HG03103 (cell line): ENCODE data around the gene AXIN1.

ENCODE experiments used
- ATAC-seq: cut with Tn5 transposase; IDR thresholded peaks from one replicate; pipeline ENCODE4 v1.9.1; 2021; ENCODE audit warnings: low read depth; ENCODE audit not compliant: unreplicated experiment

Gene AXIN1

DNA sequence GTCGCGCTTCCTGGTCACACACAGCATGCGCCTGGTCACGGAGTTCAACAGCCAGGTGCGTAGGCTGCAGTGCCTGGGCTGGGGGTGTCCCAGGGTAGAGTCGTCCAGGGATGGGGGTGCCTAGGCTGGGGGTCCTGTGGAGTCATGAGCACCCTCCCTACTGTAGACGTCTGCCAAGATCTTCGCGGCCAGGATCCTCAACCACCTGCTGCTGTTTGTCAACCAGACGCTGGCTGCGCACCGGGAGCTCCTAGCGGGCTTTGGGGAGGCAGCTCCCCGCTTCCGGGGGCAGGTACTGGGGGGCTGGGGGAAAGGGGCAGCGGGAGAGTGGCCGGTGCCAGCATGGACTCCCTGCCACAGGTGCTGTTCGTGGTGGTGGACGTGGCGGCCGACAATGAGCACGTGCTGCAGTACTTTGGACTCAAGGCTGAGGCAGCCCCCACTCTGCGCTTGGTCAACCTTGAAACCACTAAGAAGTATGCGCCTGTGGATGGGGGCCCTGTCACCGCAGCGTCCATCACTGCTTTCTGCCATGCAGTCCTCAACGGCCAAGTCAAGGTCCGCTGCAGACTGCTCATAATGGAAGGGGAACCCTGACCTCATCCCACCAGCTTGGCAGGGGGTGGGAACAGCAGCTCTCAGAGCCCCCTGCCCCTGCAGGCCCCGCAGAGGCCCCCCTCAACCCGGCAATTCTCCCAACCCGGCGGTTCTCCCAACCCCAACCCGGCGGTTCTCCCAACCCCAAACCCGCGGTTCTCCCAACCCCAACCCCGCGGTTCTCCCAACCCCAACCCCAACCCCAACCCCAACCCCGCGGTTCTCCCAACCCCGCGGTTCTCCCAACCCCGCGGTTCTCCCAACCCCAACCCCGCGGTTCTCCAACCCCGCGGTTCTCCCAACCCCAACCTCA, 67.1 kb downstream of the AXIN1 start:
- no peak for ATAC-seq

DNA sequence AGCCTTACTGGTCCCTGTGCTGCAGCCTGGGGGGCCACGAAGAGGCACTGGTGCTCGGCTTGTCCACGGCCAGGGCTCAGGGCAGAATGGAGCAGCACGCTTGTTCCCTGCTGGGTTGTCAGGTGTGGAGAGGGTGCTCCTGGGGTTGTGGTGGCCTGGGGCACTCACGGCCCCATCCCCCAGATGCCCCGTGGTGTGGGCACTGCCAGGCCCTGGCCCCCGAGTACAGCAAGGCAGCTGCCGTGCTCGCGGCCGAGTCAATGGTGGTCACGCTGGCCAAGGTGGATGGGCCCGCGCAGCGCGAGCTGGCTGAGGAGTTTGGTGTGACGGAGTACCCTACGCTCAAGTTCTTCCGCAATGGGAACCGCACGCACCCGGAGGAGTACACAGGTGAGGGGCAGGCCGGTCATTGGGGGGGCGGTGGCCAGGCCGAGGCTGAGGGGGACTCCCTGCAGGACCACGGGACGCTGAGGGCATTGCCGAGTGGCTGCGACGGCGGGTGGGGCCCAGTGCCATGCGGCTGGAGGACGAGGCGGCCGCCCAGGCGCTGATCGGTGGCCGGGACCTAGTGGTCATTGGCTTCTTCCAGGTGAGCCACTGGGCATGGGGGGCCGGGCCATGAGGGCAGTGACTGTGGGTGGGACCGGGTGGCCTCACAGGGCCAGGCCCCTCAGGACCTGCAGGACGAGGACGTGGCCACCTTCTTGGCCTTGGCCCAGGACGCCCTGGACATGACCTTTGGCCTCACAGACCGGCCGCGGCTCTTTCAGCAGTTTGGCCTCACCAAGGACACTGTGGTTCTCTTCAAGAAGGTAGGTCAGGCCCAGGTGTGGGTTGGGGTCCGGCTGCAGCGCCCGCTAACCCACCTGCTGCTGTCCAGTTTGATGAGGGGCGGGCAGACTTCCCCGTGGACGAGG, 68.1 kb downstream of the AXIN1 start:
- ATAC-seq: no peak

DNA sequence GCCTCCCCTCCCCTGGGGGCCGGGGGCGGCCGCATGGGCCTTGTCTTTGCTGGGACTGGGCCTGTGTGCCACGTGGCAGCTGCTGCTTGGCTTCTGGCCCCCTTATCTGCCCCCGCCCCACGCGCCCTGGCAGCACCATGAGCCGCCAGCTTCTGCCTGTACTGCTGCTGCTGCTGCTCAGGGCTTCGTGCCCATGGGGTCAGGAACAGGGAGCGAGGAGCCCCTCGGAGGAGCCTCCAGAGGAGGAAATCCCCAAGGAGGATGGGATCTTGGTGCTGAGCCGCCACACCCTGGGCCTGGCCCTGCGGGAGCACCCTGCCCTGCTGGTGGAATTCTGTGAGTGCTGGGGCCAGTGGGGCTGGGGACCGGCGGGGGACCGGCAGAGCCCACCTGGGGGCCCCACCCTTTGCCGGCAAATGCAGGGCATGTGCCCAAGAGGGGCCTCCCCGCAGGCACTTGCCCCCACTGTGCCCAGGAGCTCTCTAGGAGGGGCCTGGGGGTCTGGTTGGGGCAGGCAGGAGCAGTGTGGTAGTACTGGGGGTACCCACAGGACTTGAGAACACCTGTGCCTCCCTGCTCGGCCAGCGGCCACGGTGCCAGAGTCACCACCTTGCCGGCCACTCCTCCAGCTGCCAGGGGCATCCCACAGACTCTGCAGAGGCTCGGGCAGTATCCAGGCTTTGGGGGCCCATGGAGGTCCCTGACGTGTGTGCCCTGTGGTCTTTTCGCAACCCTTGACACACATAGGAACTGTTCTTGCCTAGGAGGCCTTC, 69.3 kb downstream of the AXIN1 start, which contains the start of gene PDIA2:
PDIA2 (plus strand) TSS at position 132 of the 773 bp plus-strand sequence; CDS start at position 138, 6 bp downstream.
- ATAC-seq: no peak

DNA sequence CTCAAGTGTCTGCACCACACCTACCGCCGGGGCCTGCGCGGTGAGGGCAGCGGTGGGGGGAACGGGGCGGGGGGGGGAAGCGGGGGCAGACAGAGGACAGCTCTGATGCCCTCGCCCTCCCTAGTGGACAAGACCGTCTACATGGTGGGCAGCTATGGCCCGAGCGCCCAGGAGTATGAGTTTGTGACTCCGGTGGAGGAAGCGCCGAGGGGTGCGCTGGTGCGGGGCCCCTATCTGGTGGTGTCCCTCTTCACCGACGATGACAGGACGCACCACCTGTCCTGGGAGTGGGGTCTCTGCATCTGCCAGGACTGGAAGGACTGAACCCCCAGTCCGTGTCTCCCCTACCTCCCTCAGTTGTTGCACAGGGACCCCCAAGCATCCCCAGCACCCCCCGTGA, 70.0 kb downstream of the AXIN1 start:
- no peak for ATAC-seq

DNA sequence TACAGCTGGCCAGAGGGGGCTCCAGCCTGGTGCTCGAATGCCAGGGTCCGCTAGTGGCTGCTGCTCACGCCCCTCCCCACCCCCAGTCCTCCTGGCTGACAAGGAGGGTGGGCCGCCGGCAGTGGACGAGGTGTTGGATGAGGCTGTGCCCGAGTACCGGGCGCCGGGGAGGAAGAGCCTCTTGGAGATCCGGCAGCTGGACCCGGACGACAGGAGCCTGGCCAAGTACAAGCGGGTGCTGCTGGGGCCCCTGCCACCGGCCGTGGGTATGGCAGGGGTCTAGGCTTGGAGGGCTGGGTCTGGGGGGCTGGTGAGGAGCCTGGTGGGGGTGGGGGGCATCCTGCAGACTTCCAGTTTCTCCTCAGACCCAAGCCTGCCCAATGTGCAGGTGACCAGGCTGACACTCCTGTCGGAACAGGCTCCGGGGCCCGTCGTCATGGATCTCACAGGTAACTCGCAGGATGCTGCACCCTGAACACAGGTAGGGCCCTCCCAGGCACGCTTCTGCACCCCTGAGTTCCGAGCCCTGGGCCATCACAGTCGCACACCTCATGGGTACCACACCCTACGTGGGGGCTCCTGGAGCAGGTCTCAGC, 70.8 kb downstream of the AXIN1 start:
- ATAC-seq: no peak

DNA sequence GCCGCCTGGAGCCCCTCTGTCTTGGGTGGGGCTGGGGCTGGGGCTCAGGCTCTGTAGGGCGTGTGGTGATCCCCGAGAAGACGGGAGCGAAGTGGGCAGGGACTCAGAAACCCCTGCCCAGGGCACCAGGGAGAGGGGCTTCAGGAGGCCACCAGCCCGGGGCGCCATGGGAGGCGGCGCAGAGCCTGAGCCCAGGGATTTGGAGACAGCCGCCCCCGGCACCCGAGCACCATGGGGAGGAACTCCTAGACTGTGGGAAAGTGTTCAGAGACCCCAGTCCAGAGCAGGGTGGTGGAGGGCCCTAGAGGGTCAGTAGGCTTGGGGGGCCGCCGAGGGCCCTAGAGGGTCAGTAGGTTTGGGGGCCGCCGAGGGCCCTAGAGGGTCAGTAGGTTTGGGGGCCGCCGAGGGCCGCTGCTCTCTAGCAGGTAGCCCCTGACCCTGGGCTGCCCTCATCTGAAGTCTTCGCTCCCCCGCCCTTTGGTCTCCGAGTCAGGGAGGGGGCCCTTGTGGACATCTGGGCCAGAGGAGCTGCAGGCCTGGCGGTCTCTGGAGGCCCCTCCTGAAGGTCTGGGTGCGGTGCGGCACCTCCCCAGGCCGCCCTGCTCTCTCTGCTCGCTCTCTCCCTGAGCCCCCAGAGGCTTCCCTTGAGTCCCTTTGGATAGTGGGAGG, 71.4 kb downstream of the AXIN1 start:
- ATAC-seq: no peak

DNA sequence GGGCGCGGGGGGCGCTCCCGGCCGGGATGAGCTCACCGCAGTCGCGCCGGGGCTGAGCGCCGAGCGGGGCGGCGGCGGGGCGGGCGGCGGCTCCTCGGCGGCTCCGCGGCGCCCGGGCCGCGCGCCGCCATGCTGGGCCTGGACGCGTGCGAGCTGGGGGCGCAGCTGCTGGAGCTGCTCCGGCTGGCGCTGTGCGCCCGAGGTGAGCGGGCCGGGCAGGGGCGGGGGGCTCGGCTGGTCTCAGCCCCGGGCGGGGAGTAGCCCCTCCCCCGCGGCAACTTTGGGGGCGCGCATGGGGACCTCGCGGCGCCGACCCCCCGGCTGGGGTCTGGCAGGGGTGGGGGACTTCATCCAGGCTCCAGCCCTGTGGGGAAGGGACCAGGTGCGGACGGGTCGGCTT, 72.0 kb downstream of the AXIN1 start, which contains the start of gene ARHGDIG:
ARHGDIG (plus strand) TSS at position 40 of the 400 bp plus-strand sequence; CDS start at position 130, 90 bp downstream.
- no peak for ATAC-seq

DNA sequence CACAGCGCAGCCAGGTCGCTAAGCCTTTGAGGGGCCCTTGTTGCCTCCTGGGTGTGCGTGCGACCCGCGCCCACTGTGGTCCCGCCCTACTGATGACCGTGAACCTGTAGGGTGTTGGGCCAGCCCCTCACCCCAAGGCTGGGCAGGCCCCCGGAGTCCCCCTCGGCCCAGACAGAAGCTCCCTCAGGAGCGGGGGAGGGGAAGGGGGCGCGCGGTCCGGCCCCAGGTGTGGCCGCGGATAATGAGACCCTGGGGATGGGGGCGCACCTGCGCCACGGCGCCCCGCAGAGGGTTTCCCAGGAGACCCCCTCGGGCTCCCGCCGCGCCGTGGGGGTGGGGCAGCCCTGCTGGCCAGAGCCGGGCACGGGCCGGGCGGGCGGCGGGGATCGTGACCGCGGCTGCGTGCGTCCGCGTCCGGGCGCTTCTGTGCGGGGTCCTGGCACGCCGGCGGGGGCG, 72.5 kb downstream of the AXIN1 start:
- ATAC-seq: no peak

DNA sequence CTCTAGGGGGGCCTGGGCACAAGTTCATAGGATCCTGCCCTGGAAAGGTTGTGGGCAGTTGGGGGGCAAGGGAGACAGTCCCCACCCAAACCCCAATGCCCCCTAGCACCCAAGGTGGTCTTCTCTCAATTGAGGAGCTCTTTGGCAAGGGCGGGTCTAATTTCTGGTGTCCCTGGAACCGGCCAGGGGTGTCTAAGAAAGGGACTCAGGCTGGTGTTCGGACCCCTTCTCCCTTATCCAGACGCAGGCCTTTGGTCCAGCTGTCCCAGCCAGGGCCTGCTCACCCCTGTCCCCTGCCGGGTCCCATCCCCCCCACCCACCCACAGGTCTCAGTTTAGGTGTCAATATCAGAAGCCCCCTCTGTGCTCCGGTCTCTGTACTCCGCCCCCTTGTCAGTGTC, 73.0 kb downstream of the AXIN1 start:
- no peak for ATAC-seq

DNA sequence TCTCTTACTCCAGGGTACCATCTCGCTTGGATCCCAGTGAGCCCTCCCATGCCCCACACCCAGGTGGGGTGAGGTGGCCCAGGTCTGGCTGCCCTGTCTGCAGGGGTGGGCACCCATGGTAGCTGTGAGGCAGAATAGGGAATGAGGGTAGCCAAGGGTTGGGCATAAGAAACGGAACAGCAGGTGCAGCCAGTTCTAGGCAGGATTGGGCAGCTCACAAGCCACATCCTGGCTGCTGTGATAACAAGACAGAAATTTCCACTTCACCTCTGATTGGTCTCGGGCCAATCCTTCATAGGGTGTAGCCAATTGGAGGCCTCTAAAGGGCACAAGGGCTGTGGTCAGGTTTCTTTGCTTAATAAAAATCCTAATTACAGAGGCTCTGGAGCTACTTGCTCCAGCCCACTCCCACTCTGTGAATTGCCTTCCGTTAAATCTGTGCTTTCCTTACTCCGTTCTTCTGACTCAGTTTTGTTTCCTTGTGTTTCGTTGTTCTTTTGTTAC, 73.6 kb downstream of the AXIN1 start:
- ATAC-seq: no peak

DNA sequence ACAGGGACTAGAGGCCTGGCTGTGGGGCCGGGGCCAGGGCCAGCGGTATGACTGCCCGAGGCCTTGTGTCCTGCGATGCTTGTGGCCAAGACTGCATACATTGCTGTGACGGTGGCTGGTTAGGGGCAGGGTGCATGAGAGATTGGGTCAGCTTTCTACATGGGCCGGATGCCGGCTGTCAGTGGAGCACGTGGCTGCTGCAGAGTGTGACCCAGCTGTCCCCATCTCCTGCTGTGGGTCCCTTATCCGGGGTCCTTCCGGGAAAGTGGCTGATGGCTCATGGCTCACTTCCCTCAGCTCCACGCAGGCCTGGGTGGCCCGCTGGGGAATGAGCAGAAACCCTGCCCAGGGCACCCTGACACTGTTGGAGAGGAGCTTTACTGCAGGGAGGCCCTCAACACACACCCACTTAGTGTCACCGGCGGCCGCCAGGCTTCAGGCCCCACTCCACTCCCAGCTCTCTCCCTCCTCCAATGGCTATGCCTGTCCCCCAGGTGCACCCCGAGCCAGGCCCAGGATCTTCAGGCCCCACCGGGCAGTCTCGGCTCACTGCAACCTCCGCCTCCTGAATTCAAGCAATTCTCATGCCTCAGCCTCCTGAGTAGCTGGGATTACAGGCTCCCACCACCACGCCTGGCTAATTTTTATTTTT, 76.0 kb downstream of the AXIN1 start:
- no peak for ATAC-seq

DNA sequence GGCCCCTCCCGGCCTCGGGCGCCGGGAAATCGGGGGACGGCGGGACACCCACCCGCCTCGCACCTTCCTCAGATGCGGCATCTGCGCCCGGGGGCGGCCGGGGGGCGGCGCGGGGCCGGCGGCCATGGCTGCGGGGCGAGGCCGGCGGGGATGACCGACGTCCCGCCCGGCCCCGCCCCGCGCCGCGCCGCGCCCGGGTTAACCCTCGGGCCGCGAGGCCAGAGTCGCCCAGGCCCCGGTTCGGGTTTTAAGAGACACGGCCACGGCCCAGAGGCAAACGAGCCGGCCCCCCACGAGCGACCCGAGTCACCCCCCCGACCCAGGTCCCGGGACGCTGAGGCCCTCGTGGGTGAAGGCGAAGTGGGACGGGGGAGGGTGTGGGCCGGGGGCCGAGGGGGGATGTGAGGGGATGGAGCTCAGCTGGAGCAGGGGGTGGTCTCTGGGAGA, 76.7 kb downstream of the AXIN1 start, which contains the start of gene RGS11:
RGS11 (minus strand) TSS at position 159 of the 447 bp plus-strand sequence; CDS start at position 126, 33 bp downstream.
- ATAC-seq: no peak

DNA sequence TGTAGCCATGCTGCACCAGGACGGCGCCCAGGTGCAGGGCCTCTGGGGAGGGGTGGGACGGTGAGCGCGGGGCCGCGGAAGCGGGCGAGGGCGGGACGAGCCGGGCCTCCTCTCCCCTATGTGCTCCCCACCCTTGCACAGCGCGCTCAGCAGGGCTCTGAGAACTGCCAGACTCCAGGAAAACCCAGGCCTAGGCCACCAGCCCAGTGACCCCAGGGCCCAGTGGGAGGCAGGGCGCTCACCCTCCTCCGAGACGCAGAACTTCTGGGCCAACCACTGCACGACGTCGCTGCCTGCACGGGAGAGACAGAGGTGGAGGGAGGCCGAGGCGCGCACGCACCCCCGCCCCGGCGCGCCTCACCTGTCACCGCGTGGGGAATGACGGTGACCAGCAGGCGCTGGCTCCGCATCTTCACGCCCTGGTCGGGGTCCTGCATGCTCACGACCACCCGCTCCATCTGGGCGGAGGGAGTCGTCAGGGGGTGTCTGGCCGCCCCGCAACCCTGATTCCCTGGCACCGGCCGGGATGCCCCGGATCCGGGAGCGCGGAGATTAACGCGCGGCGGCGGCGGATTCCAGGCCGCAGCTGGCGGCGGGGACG, 77.4 kb downstream of the AXIN1 start:
- ATAC-seq: no peak

DNA sequence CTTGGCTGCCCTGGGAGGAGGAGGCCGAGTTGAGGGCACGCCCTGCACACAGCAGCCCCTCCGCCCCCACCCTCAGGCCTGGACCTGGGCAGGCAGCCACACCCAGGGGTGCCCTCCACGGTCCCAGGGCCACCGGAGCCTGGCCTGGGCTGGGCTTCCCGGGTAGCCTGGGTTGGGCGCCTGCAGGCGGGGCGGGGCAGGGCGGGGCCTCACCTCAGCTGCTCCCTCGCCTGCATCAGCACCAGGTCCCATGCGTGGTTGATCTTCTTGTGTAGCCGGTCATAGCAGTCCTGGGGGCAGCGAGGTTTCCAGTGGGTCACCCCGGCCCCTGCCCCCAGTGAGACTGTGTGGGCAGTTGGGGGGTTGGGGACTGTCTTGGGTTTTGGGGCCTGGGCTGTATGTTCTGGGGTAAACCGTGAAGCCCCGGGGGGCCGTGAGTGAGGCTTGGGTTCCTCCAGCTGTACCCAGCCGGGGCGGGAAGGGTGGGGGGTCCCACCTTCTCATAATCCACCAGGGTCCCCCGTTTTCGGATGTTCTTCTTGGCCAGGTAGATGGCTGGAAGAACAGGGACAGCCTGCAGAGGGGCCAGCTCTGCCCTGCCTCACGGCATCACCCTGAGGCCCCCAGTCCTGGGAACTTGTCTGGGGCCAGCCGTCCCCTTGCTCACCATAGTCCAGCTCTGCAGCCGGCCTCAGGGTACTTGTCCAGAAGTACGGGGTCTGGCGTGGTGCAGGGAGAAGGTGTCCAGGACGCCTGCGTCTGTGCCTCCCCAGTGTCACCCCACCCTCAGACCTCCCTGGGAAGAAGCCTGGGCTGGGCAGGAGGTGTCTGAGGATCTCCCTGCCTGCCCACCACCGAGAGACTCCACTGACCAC, 78.7 kb downstream of the AXIN1 start:
- ATAC-seq: no peak

DNA sequence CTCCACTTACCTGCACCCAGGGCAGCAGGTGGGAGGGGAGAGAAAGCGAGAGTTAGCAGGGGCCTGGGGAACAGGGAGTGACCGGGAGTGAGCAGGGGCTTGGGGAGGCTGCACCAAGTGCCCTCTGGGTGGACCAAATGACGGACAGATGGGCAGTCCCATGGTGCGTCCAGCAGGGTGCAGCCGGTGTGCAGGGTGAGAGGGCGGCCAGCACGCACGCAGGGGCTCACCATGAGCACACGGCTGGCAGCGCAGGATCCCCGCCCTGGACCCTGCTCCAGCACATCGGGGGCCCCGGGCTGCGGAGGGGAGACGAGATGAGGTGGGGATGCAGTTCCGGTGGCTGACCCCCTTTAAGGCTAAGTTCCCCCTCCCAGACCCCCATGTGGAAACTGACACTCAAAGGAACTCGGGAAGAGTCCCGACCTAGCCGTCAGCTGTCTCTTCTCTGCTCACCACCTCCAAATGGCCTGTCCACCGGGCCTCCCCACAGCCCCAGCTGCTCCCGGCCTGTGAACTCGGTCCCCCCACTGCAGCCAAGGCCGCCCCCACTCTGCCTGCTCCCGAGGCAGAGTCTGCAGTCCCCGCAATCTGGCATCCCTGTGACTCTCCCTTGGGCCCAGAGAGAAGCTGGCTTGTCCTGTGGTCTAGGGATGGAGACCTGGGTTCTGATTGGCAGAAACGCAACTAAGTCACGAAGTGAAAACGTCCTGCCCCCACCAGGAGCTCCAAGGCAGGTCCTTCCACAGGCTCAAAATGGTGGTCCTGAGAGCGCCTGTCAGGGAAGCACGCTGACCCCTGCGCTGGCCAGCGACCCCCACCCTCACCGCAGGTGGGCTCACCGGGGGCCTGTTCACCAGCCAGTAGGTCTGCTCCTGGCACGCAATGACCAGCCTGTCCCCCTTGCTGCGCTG, 79.6 kb downstream of the AXIN1 start:
- ATAC-seq: no peak
